ENCODE measurements around the gene BCAM. TPM values are rescaled to one million over a fixed set of nuclear protein-coding genes. Genes with fewer than 3 reads are reported as not detected.

Gene BCAM
- polyA plus RNA-seq, 1 donor from 2014 or later: 0.54 TPM

DNA sequence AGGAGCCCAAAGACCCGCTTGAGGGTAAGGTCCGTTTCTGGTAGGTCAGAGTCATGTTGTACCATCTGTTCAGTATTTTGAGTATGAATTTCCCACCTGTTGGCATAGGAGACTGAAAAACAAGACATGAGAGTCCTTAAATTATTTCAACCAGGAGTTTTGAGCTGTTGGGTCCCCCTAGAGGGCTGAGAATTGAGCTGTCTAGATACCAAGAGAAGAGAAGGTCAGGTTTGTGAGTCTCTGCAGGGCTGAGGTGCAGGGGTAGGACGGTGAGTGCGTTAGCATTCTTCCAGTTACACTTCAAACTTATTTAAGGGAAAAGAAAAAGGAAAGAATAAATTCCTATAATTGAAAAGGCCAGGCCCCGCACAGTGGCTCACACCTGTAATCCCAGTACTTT lies 26.2 kb upstream of the BCAM start:
- no peaks in the 10 kb centered on the region for H3F3A ChIP-seq (ENCODE audit: insufficient read depth, low read length, poor library complexity, severe bottlenecking)
- no peak overlapping the region for H3K9ac ChIP-seq (ENCODE audit: low read length)
- TF ChIP-seq TAF1 (IDR thresholded peaks at IDR 0.05; ENCODE audit: low read depth) (no peak), MXI1 (conservative IDR thresholded peaks at IDR 0.05; ENCODE audit: poor library complexity, severe bottlenecking) (no peak), EZH2 (IDR thresholded peaks at IDR 0.05; ENCODE audit: borderline replicate concordance, insufficient read depth, low read length, poor library complexity, severe bottlenecking) (no peak)
- TF ChIP-seq, protein P1, sequence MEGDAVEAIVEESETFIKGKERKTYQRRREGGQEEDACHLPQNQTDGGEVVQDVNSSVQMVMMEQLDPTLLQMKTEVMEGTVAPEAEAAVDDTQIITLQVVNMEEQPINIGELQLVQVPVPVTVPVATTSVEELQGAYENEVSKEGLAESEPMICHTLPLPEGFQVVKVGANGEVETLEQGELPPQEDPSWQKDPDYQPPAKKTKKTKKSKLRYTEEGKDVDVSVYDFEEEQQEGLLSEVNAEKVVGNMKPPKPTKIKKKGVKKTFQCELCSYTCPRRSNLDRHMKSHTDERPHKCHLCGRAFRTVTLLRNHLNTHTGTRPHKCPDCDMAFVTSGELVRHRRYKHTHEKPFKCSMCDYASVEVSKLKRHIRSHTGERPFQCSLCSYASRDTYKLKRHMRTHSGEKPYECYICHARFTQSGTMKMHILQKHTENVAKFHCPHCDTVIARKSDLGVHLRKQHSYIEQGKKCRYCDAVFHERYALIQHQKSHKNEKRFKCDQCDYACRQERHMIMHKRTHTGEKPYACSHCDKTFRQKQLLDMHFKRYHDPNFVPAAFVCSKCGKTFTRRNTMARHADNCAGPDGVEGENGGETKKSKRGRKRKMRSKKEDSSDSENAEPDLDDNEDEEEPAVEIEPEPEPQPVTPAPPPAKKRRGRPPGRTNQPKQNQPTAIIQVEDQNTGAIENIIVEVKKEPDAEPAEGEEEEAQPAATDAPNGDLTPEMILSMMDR (IDR thresholded peaks at IDR 0.05; ENCODE audit: poor library complexity, severe bottlenecking): no peak
- no peaks in the 10 kb centered on the region for H3K9me3 ChIP-seq (ENCODE audit: low read length)
- no peaks in the 10 kb centered on the region for H3K79me2 ChIP-seq (replicated peaks; ENCODE audit: insufficient read depth, low read length)
- no peak overlapping the region for H3K27ac ChIP-seq (ENCODE audit: low read length)
- H3K4me3 ChIP-seq (ENCODE audit: low read length): no peak overlapping the region
- no peaks in the 10 kb centered on the region for H3K9me2 ChIP-seq (ENCODE audit: insufficient read depth, low read length)
- no peaks in the 10 kb centered on the region for H4K20me1 ChIP-seq (ENCODE audit: insufficient read depth)
- peaks cover 4% of the 10 kb centered on the region for H3K27me3 ChIP-seq (ENCODE audit: insufficient read depth, low read depth, low read length)
- H3K36me3 ChIP-seq (ENCODE audit: insufficient read depth, low read length): no peaks in the 10 kb centered on the region
- H2AFZ ChIP-seq (ENCODE audit: low read depth, low read length): no peak overlapping the region
- no peak overlapping the region for H3K4me2 ChIP-seq (ENCODE audit: low read length)

DNA sequence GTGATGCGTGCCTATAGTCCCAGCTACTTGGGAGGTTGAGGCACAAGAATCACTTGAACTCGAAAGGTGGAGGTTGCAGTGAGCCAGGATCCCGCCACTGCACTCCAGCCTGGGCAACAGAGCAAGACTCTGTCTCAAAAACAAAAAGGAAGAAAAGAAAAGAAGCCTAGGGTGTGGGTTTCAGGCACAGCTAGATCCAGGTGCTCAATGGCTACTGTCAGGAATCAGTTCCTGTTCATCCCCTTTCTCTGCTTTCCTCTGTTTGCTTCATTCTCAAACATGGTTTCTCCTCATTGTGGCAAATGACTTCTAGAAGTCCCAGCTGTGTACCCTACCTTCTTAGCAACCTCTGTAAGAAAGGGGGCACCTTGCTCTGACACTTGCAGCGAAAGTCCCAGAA lies 25.4 kb upstream of the BCAM start:
- Histone ChIP-seq H3K4me3 (ENCODE audit: low read length) (no peak overlapping the region), H3F3A (ENCODE audit: insufficient read depth, low read length, poor library complexity, severe bottlenecking) (no peaks in the 10 kb centered on the region), H2AFZ (ENCODE audit: low read depth, low read length) (no peak overlapping the region), H3K27me3 (ENCODE audit: insufficient read depth, low read depth, low read length) (no peaks in the 10 kb centered on the region), H4K20me1 (ENCODE audit: insufficient read depth) (no peaks in the 10 kb centered on the region), H3K36me3 (ENCODE audit: insufficient read depth, low read length) (no peaks in the 10 kb centered on the region), H3K9ac (ENCODE audit: low read length) (no peak overlapping the region), H3K4me2 (ENCODE audit: low read length) (no peak overlapping the region), H3K27ac (ENCODE audit: low read length) (no peak overlapping the region), H3K79me2 (replicated peaks; ENCODE audit: insufficient read depth, low read length) (no peaks in the 10 kb centered on the region), H3K9me3 (ENCODE audit: low read length) (no peaks in the 10 kb centered on the region), H3K9me2 (ENCODE audit: insufficient read depth, low read length) (no peaks in the 10 kb centered on the region)
- no peak for TF ChIP-seq REST (IDR thresholded peaks at IDR 0.05; ENCODE audit: borderline replicate concordance)
- TF ChIP-seq MXI1 (conservative IDR thresholded peaks at IDR 0.05; ENCODE audit: poor library complexity, severe bottlenecking): no peak
- TF ChIP-seq RAD21 (conservative IDR thresholded peaks at IDR 0.05): no peak
- no peak for TF ChIP-seq SMC3 (conservative IDR thresholded peaks at IDR 0.05; ENCODE audit: poor library complexity)
- TF ChIP-seq, protein P1 (IDR thresholded peaks at IDR 0.05; ENCODE audit: poor library complexity, severe bottlenecking): no peak
- no peak for TF ChIP-seq POLR2AphosphoS5 (IDR thresholded peaks at IDR 0.05)
- TF ChIP-seq EZH2 (IDR thresholded peaks at IDR 0.05; ENCODE audit: borderline replicate concordance, insufficient read depth, low read length, poor library complexity, severe bottlenecking): no peak
- TF ChIP-seq EP300 (conservative IDR thresholded peaks at IDR 0.05; ENCODE audit: poor library complexity, severe bottlenecking): no peak
- no peak for TF ChIP-seq TAF1 (IDR thresholded peaks at IDR 0.05; ENCODE audit: low read depth)

All from neural cell (in vitro differentiated cells).